Measurements from ENCODE around the gene SRMS.

Gene SRMS

DNA sequence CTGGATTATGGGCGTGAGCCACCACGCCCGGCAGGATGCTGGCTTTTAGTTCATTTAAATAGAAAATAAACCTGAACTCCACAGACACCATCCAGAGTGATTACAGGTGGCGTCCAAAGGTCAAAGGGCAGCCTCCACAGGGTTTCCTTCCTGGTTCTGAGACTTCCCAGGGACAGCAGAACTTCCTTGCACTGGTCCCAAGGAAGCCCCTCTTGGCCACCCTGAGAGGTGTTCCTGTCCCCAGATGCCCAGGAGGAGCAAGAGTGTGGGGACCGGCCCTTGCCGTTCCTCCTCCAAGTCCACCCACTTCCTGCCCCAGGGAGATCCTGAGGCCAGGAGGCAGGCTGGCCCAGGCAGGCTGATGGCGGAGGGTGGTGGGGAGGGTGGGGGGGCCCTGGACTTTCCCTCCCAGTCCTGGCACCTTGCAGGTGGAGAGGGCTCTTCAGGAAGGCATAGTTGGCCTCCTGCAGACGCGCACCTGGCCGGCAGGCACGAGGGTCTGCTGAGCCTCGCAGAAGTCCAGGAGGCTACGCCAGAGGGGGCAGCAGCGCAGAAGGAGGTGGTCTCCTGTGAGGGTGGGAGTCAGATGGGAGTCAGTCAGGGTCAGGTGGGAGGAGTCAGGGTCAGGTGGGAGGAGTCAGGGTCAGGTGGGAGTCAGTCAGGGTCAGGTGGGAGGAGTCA lies 11.4 kb upstream of the SRMS start:
- TF ChIP-seq, protein P1, sequence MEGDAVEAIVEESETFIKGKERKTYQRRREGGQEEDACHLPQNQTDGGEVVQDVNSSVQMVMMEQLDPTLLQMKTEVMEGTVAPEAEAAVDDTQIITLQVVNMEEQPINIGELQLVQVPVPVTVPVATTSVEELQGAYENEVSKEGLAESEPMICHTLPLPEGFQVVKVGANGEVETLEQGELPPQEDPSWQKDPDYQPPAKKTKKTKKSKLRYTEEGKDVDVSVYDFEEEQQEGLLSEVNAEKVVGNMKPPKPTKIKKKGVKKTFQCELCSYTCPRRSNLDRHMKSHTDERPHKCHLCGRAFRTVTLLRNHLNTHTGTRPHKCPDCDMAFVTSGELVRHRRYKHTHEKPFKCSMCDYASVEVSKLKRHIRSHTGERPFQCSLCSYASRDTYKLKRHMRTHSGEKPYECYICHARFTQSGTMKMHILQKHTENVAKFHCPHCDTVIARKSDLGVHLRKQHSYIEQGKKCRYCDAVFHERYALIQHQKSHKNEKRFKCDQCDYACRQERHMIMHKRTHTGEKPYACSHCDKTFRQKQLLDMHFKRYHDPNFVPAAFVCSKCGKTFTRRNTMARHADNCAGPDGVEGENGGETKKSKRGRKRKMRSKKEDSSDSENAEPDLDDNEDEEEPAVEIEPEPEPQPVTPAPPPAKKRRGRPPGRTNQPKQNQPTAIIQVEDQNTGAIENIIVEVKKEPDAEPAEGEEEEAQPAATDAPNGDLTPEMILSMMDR (IDR thresholded peaks at IDR 0.05; ENCODE audit: low read depth, low read length, missing control alignments) = no peak
- no peak overlapping the region for H3K4me3 ChIP-seq (replicated peaks; ENCODE audit: low read depth, low read length)
- DNase-seq (ENCODE audit: extremely low read depth, low read depth) = no peak

DNA sequence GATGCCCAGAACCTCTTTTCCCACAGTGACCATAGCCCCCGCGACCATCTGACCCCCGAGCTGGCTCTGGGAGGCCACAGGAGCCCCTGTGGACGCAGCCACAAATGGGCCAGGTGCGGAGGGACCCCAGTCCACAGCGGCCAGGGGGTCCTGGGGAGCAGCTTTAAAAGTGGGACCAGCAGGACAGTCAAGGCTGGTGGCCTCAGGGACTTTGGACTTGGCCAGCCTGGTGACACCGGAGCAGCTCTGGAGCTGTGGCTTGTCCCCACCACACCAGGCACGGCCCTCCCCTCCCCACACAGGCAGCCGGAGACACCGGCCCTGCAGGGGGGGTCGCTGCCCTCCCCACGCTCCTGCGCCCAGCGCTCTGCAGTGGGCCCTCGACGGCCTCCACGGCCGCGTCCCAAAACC lies 9.9 kb upstream of the SRMS start:
- no peak for DNase-seq (ENCODE audit: extremely low read depth, low read depth)
- TF ChIP-seq, protein P1 (IDR thresholded peaks at IDR 0.05; ENCODE audit: low read depth, low read length, missing control alignments) = no peak
- H3K4me3 ChIP-seq (replicated peaks; ENCODE audit: low read depth, low read length) = no peak overlapping the region

DNA sequence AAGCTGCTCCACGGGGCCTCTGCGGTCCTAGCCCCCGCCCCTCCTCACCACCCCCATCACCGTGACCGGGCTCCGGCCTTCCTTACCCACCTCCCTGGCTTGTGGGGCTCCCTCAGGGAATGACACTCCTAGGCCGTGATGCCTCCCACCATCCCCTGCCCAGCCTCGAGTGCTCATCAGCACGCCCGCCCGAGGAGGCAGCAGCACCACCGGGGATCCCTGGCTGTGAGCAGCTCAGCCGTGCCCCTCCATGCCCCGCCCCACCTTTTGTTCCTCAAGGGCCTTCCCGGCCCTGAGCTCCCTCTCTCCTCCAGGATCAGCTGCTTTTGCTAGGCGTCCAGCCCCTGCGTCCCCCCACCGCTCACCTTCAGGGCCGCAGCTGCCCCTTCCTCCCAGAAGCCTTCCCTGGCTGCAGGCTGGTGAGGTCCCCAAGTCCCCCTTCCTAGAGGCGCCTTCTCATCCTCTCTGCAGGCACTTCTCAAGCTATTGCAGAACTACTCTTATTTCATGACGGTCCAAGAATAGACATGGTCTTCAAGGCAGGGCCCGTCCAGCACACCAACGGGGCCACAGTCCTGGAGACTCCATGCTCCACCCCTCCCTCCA lies 9.4 kb upstream of the SRMS start:
- H3K4me3 ChIP-seq (replicated peaks; ENCODE audit: low read depth, low read length) = no peak overlapping the region
- no peak for DNase-seq (ENCODE audit: extremely low read depth, low read depth)
- TF ChIP-seq, protein P1 (IDR thresholded peaks at IDR 0.05; ENCODE audit: low read depth, low read length, missing control alignments) = no peak

DNA sequence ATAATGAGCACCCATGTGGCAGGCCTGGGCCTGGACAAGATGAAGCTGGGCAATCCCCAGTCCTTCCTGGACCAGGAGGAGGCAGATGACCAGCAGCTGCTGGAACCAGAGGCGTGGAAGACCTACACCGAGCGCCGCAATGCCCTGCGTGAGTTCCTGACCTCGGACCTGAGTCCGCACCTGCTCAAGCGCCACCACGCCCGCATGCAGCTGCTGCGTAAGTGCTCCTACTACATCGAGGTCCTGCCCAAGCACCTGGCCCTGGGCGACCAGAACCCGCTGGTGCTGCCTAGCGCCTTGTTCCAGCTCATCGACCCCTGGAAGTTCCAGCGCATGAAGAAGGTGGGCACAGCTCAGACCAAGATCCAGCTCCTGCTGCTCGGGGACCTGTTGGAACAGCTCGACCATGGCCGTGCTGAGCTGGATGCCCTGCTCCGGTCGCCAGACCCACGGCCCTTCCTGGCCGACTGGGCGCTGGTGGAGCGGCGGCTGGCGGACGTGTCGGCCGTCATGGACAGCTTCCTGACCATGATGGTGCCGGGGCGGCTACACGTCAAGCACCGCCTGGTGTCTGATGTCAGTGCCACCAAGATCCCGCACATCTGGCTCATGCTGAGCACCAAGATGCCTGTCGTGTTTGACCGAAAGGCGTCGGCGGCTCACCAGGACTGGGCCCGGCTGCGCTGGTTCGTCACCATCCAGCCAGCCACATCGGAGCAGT lies 8.3 kb upstream of the SRMS start:
- TF ChIP-seq, protein P1 (IDR thresholded peaks at IDR 0.05; ENCODE audit: low read depth, low read length, missing control alignments) = no peak
- no peak overlapping the region for H3K4me3 ChIP-seq (replicated peaks; ENCODE audit: low read depth, low read length)
- DNase-seq (ENCODE audit: extremely low read depth, low read depth) = no peak

DNA sequence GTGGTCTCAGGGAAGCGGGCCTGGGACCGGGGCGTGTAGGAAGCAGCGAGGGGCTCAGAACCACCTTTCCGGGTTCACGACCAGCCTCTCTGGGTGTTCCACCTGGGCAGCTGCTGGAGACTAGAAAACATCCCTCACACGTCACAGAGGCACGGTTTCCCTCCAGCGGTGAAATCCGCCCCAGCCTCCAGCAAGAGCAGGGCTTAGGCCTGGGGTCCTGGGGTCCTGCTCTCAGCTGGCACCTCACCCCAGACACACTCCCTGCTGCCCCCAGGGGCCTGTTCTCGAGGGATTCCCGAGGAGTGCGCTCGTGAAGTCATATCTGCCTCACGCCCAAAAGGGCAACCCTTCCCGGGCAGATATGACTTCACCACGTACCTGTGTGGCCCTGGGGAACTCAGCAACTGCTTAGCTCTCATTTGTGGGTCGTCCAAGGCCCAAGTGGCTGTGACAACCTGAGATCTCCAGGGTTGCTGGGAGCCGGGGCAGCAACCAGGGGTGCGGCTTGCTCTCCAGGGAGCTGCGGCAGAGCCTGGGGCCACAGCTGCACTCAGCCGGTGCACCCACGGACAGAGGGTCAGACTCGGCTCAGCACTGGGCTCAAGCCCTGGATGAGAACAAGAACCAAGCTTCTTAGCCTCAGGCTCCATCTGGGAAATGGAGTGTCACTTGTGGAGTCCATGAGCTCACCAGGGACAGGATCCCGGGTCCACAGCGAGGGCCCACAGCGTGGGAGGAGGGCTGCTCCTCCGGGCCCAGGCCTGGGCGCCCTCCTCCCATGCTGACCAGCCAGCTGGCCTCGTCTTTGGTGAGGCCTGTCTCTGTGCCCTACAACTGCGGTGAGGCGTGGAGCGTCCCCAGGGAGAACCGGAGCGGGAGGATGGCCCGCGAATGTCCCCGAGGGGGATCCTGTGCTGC lies 7.1 kb upstream of the SRMS start:
- TF ChIP-seq, protein P1 (IDR thresholded peaks at IDR 0.05; ENCODE audit: low read depth, low read length, missing control alignments) = no peak
- H3K4me3 ChIP-seq (replicated peaks; ENCODE audit: low read depth, low read length) = no peak overlapping the region
- no peak for DNase-seq (ENCODE audit: extremely low read depth, low read depth)

DNA sequence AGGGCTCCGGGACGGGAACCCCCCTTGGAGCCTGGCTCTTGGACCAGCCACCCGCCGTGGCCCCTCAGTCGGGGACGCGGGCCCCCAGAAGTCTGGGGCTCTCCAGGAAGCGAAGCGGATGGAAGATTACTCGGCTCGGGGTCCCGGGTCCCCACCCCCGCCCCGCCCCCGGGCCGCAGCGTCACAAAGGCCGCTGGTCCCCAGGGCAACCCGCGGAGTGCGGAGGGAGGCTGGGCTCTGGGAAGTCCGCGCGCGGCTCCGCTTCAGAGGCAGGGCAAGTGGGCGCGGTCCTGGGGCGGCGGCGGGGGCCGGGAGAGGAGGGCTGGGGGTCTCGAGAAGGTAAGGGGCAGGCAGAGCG lies 6.4 kb upstream of the SRMS start, which contains the start of gene FNDC11:
FNDC11 (plus strand) TSS at position 227 of the 358 bp plus-strand sequence. CDS start 1,505 bp downstream, outside the sequence.
- TF ChIP-seq, protein P1 (IDR thresholded peaks at IDR 0.05; ENCODE audit: low read depth, low read length, missing control alignments) = no peak
- DNase-seq (ENCODE audit: extremely low read depth, low read depth) = no peak
- H3K4me3 ChIP-seq (replicated peaks; ENCODE audit: low read depth, low read length) = peak within 1 kb of the TSS; percentile 44

Measured in HFF-Myc (cell line).